GM12878 (cell line): Measurements from ENCODE around the gene TMEM232. TPM values are rescaled to one million over a fixed set of nuclear protein-coding genes. Genes with fewer than 3 reads are reported as not detected.

Experiments
- ATAC-seq: fragments of 200-7000 bp; cut with Tn5 transposase; 3 replicates; pipeline ENCODE4 v1.9.1; 2020; ENCODE audit warnings: mild to moderate bottlenecking, moderate library complexity
- BruUV-seq: library from RNA; stranded (reverse); fragments of 400-500 nt; replicated peaks from 2 replicates; lab custom pipeline; 2021; lab: Mats Ljungman, UMichigan
- CTCF ChIA-PET: fragments of 300-600 bp; sonication (Branson Sonifier 250); formaldehyde crosslinking; extraction: SDS; loops from one replicate; lab custom pipeline; 2021; ENCODE audit warnings: inconsistent platforms; lab: Yijun Ruan, JAX
- POLR2A ChIA-PET: fragments of 350-600 bp; formaldehyde crosslinking; extraction: SDS; loops from one replicate; lab custom pipeline; 2021; ENCODE audit warnings: inconsistent platforms; lab: Charles Lee
- RAD21 ChIA-PET: fragments of 300-600 bp; sonication (Branson Sonifier 250); formaldehyde crosslinking; loops from one replicate; lab custom pipeline; 2023; ENCODE audit warnings: antibody characterized with exemption; ENCODE audit not compliant: unreplicated experiment; lab: Charles Lee
- SMC1A ChIA-PET: fragments of 300-600 bp; sonication (Branson Sonifier 250); formaldehyde crosslinking; loops from one replicate; lab custom pipeline; 2023; ENCODE audit not compliant: unreplicated experiment, uncharacterized antibody; lab: Charles Lee
- DNase-seq: peaks from one replicate; pipeline ENCODE4 v3.0.0-alpha.2; 2011; ENCODE audit warnings: low read depth, low spot score
- FAIRE-seq: peaks from 3 replicates; lab custom pipeline; 2011; peaks lifted over from hg19 to GRCh38; lab: Jason Lieb, UNC
- H2AFZ ChIP-seq: 2 replicates; pipeline ENCODE4 v1.6.0; 2011; ENCODE audit warnings: low read depth, low read length, control low read depth; ENCODE audit not compliant: control insufficient read depth
- H3K27ac ChIP-seq: 2 replicates; pipeline ENCODE4 v1.5.1; 2011; ENCODE audit warnings: control low read depth; ENCODE audit not compliant: control insufficient read depth, insufficient read depth
- H3K27me3 ChIP-seq, 2 experiments: replicated peaks in 1 of 2; 2 replicates each; pipeline versions ENCODE4 v1.6.0 to v1.6.1; 2011; ENCODE audit warnings: low read length in 1 of 2; ENCODE audit not compliant: control insufficient read depth in 2 of 2, insufficient read depth in 2 of 2
- H3K36me3 ChIP-seq, 2 experiments: 2 replicates each; pipeline ENCODE4 v1.5.1; 2011; ENCODE audit warnings: low read length in 1 of 2; ENCODE audit not compliant: control insufficient read depth in 2 of 2, insufficient read depth in 2 of 2
- H3K4me1 ChIP-seq: 2 replicates; pipeline ENCODE4 v1.6.1; 2011; ENCODE audit warnings: mild to moderate bottlenecking, low read length, moderate library complexity, mixed read lengths; ENCODE audit not compliant: control insufficient read depth, insufficient read depth
- H3K4me2 ChIP-seq: 2 replicates; pipeline ENCODE4 v1.6.0; 2011; ENCODE audit warnings: control low read depth; ENCODE audit not compliant: control insufficient read depth, insufficient read depth
- H3K4me3 ChIP-seq: fragments of 200-600 bp; sonication (generic); 2 replicates; pipeline ENCODE4 v1.5.1; 2016
- H3K79me2 ChIP-seq: 2 replicates; pipeline ENCODE4 v1.6.0; 2011; ENCODE audit warnings: low read length; ENCODE audit not compliant: control insufficient read depth, insufficient read depth
- H3K9ac ChIP-seq: 2 replicates; pipeline ENCODE4 v1.8.0; 2011; ENCODE audit warnings: low read length, control low read depth, mixed read lengths; ENCODE audit not compliant: control insufficient read depth, insufficient read depth
- H3K9me3 ChIP-seq: replicated peaks from 3 replicates; pipeline ENCODE4 v1.5.1; 2011; ENCODE audit warnings: mild to moderate bottlenecking, low read length; ENCODE audit not compliant: control insufficient read depth, insufficient read depth
- H4K20me1 ChIP-seq: 2 replicates; pipeline ENCODE4 v1.6.0; 2011; ENCODE audit not compliant: control insufficient read depth, insufficient read depth
- EP300 ChIP-seq, 2 experiments: fragments of 150-350 bp in 1 of 2; IDR thresholded peaks; 2 replicates each; pipeline ENCODE4 v1.6.1; 2011 to 2012; ENCODE audit warnings: low read depth in 2 of 2, low read length in 2 of 2, borderline replicate concordance in 1 of 2, improper control_type of control experiment in 1 of 2, inconsistent platforms in 1 of 2; ENCODE audit not compliant: control insufficient read depth in 1 of 2
- GABPA ChIP-seq: IDR thresholded peaks from 2 replicates; pipeline ENCODE4 v1.6.1; 2014; ENCODE audit warnings: antibody characterized with exemption, low read depth, mild to moderate bottlenecking, inconsistent platforms
- HDGF ChIP-seq: fragments of 450-650 bp; IDR thresholded peaks from 2 replicates; pipeline ENCODE4 v1.6.1; 2016; ENCODE audit warnings: antibody characterized with exemption
- MTA3 ChIP-seq: IDR thresholded peaks from 2 replicates; pipeline ENCODE4 v1.6.1; 2012; ENCODE audit warnings: low read length, inconsistent platforms, borderline replicate concordance
- NFXL1 ChIP-seq: fragments of 450-650 bp; IDR thresholded peaks from 2 replicates; pipeline ENCODE4 v1.6.1; 2017; ENCODE audit warnings: antibody characterized with exemption, mild to moderate bottlenecking, borderline replicate concordance
- RB1 ChIP-seq: fragments of 450-650 bp; formaldehyde crosslinking; IDR thresholded peaks from 2 replicates; pipeline ENCODE4 v1.6.1; 2017; ENCODE audit warnings: mild to moderate bottlenecking, borderline replicate concordance
- RELB ChIP-seq: fragments of 450-650 bp; IDR thresholded peaks from 2 replicates; pipeline ENCODE4 v1.6.1; 2017; ENCODE audit warnings: low read depth, mild to moderate bottlenecking, moderate library complexity
- SIX5 ChIP-seq: IDR thresholded peaks from 2 replicates; pipeline ENCODE4 v1.6.1; 2011; ENCODE audit warnings: mild to moderate bottlenecking, low read depth, low read length, moderate library complexity; ENCODE audit not compliant: severe bottlenecking
- SRF ChIP-seq, 2 experiments: IDR thresholded peaks; 2 replicates each; pipeline ENCODE4 v1.6.1; 2011; ENCODE audit warnings: low read depth in 2 of 2, low read length in 2 of 2, mild to moderate bottlenecking in 1 of 2, moderate library complexity in 1 of 2
- USF2 ChIP-seq: IDR thresholded peaks from 2 replicates; pipeline ENCODE4 v1.6.1; 2011; ENCODE audit warnings: low read depth, low read length, improper control_type of control experiment, borderline replicate concordance
- YBX1 ChIP-seq: fragments of 450-650 bp; IDR thresholded peaks from 2 replicates; pipeline ENCODE4 v1.6.1; 2016; ENCODE audit warnings: antibody characterized with exemption
- ZZZ3 ChIP-seq: IDR thresholded peaks from 2 replicates; pipeline ENCODE4 v1.6.1; 2011; ENCODE audit warnings: low read depth; ENCODE audit not compliant: control insufficient read depth, insufficient read length
- in situ Hi-C: fragments of 300-500 bp; cut with MboI; formaldehyde crosslinking; loops from 9 replicates; pipeline ENCODE4 v1.14.3; 2018; ENCODE audit warnings: mixed read lengths
- intact Hi-C: fragments of 100-400 bp; cut with micrococcal nuclease; formaldehyde crosslinking; loops from one replicate; pipeline ENCODE4 v1.14.2; 2022; ENCODE audit not compliant: unreplicated experiment
- polyA plus RNA-seq, 11 experiments: library from polyadenylated mRNA; depleted of rRNA in 4 of 11; unstranded in 6 of 11; stranded (reverse) in 5 of 11; fragments of >200 nt; fragmentation: Nextera tagmentation in 4 of 11; fragmentation: Illumina TruSeq in 1 of 11; extraction: Ambion mirVana in 4 of 11; extraction: Trizol in 1 of 11; gene quantifications; 1 replicate in 1 of 11; 2 replicates in 10 of 11; pipeline versions ENCODE4 v1.2.1 to v1.2.3, GENCODE V29; 2011 to 2016; ENCODE audit warnings: inconsistent platforms in 2 of 11, missing spikeins in 2 of 11, low read depth in 1 of 11
- total RNA-seq, 4 experiments: library from RNA; depleted of rRNA in 3 of 4; stranded (reverse); fragments of >200 nt in 3 of 4; fragmentation: Illumina TruSeq in 1 of 4; extraction: Trizol in 1 of 4; gene quantifications; 2 replicates each; pipeline versions ENCODE4 v1.2.1 to v1.2.3, GENCODE V29; 2013 to 2021

The TMEM232 gene
- total and polyA plus RNA-seq, 10 of the 15 experiments (the other 5 are each of a cell fraction or from before 2014, with no cell fraction given): 0.29 to 1.3 (median 0.91) TPM

GRCh38 chr5:110754181-110754580 is 27.7 kb upstream of the TMEM232 start:
- Histone ChIP-seq H3K79me2 (peaks cover 22% of the 10 kb centered on the region), H3K27me3 (no peaks in the 10 kb centered on the region), H2AFZ (no peak overlapping the region), H4K20me1 (no peaks in the 10 kb centered on the region), H3K36me3 (peaks cover 0 to 7% of the 10 kb centered on the region in 2 experiments; a peak in 2 of 4 replicates), H3K9me3 (no peaks in the 10 kb centered on the region), H3K4me2 (peak overlapping the region; percentile 72), H3K9ac (no peak overlapping the region), H3K27ac (peak overlapping the region; percentile 96), H3K4me3 (0 out of 2 replicates have a peak overlapping the region, but pooled peaks have one; percentile 17), H3K4me1 (peaks cover 30% of the 10 kb centered on the region)
- in situ Hi-C loops (loop anchor here (10.0 kb wide), 3 partner anchors 311 to 531 kb away; partner anchors contain the start of gene WDR36), intact Hi-C loops (loop anchor here (5.0 to 10.0 kb wide), 3 partner anchors 521 to 1062 kb away; partner anchors contain the start of gene STARD4)
- BruUV-seq: no TSS peak
- CTCF ChIA-PET: interaction anchor here (1.1 to 4.6 kb wide), 4 partner anchors 10 to 388 kb away, joined by 3 to 33 read pairs (median 4); partner anchors contain the start of gene SLC25A46
- RAD21 ChIA-PET: interaction anchor here (1.8 kb wide), 1 partner anchor 14 kb away, joined by 9 read pairs; no protein-coding TSS in a partner anchor
- TF ChIP-seq EP300 (IDR thresholded peaks at IDR 0.05; ENCODE audit: borderline replicate concordance in 1 of 2, control insufficient read depth in 1 of 2, low read depth in 2 of 2, low read length in 2 of 2): no peak
- TF ChIP-seq RELB: no peak
- TF ChIP-seq SRF (IDR thresholded peaks at IDR 0.05; ENCODE audit: low read depth in 2 of 2, low read length in 2 of 2): no peak
- TF ChIP-seq NFXL1: no peak
- TF ChIP-seq ZZZ3: no peak
- no peak for TF ChIP-seq MTA3
- TF ChIP-seq RB1: no peak
- TF ChIP-seq GABPA: no peak
- TF ChIP-seq HDGF: 0 out of 2 replicates have a peak, but pooled peaks have one; percentile 41
- TF ChIP-seq USF2: no peak
- 0 out of 2 replicates have a peak, but pooled peaks have one; percentile 34 for TF ChIP-seq YBX1
- no peak for TF ChIP-seq SIX5
- FAIRE-seq: no peak
- SMC1A ChIA-PET: interaction anchor here (1.9 to 3.8 kb wide), 2 partner anchors 15 to 404 kb away, joined by 5 to 67 read pairs; partner anchors contain the start of gene SLC25A46
- no peak for ATAC-seq
- no peak for DNase-seq
- POLR2A ChIA-PET: interaction anchor here (4.3 kb wide), 1 partner anchor 15 kb away, joined by 45 read pairs; the partner anchor contains the start of gene SLC25A46
